ENCODE data around the gene IP6K1.
"Not testable (repeated sequence)": the region's sequence is repeated elsewhere in the genome, so short reads cannot be mapped to it uniquely, and the experiment has no call there.

The IP6K1 gene

DNA sequence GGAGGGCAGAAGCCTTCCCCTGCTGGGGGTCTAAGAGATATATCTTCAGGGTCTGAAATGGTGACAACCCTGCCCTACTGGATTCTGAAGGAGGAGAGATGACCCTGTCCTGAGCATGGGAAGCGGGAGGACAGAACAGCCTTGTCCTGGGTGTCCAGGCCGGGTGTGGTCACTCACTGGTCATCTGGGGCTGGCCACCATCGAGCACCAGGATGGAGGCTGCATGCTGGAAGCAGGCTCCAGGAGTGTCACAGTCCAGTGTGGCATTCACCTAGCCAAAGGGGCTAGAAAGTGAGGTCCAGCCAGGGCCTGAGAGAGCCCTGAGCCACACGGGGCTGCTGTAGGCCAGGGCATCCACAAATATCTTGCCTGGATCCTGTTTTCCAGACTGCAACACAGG is 8.1 kb upstream of the IP6K1 start:
- FAIRE-seq (no peak), DNase-seq (ENCODE audit: low spot score) (no peak)

DNA sequence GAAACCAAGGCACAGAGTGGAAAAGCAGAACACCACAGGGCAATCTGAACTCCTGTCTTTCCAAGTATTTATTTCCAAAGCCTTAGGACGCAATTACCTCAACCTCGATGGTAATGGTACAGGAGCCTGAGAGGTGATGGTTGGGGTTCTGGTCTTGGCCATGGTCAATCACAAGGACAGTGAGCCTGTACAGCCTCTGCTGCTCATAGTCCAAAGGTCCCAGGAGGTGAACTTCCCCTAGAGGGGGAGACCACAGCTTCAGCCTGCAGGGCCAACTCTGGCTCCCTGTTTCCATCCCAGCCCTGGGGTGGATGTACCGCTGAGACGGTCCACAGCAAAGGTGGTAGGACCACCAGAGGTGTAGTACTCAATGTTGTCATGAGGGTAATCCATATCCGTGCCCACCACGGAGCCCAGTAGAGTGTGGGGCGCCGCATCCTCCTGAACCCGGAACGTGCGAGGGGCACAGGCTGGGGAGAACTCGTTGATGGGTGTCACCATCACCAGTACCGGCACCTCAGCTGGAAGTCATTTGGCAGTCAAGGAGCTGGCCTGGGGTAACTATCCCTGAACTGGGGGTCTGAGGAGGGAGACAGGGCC is 7.2 kb upstream of the IP6K1 start:
- DNase-seq (ENCODE audit: low spot score) = no peak
- no peak for FAIRE-seq

DNA sequence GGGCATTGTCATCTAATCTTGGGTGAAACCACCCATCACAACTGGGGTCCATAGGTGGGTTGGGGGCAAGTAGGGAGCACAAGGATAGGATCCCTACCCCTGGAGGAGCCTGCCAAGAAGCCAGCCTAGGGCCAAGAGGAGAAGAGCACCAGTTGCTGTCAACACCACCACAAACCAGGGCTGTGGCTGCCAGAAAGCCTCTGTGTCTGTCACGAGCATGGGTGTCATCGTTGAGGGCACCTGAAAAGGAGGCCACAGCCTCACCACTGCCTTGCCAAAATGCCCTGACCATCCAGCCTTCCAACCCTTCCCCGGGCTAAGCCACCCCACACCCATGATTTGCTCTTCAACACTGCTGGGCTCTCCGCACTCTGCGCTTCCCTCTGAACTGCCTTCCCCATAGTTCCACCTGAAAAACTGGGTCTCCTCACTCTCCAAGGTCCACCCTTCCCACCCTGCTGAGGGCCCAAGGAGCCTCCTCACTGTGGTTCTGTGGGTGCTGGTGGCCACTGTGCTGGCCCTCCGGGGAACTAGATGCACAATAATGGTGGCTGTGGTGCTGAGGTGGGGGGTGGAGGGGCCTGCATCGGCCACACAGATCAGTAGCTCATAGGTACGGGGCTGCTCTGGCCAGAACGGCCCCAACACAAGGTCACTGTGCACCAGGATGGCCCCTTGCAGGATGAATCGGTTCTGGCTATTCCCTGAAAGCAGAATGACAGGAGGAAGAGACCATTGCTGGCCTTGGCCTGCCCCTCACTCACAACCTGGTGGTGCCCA is 6.2 kb upstream of the IP6K1 start:
- FAIRE-seq (no peak), DNase-seq (ENCODE audit: low spot score) (no peak)

DNA sequence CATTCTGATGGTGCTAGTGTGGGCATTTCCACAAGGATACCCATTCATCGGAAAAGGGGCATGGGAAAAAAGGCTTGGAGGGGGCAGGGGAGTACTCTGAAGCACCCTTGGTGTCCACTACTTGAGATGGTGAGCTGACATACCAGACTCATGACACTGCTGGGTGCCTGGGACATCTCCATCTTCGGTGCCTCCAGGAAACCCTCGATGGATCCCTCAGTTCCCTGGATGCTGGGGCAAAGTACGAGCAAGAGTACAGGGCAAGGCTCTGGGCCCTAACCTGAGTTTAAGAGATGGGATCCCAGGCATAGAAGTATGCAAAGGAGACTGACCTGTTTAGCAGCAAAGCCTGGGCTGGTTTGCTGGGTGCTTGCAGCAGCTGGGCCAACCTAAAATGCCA is 5.2 kb upstream of the IP6K1 start:
- DNase-seq (ENCODE audit: low spot score) = no peak
- no peak for FAIRE-seq

DNA sequence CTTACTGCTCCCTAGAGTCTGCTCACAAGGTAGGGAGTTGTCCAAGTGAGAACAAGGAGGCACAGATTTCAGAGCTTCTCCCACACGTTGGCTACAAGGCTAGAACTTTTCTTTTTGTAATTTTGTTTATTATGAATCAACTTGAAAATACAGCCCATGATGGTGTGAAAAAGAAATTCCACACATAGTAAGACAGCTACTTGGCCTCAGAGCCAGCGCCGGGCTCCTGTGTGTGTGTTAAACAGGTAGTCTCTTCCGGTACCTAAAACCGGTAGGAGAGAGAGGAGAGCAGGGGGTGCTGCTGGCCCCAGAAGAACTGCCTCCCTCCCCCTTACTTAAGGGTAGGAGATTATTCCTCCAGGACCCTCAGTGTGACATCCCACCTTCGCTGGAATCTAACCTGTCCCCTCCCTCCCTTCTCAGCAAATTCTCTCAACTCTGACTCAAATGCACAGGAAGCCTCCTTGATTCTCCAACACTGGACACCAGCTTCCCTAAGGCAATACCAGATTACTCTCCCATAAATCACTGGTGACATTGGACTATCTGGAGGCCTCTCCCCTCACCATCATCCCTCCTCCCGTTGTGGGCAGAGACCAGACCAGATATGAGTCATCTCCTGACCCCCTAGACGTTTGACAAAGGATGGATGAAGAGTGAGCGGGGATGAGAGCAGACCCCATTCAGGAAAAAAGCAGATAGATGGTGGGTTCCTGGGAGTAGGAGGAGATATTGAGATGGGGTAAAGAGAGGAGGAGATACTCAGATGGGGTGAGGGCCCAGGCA is 4.5 kb upstream of the IP6K1 start:
- DNase-seq (ENCODE audit: low spot score) (no peak), FAIRE-seq (no peak)

DNA sequence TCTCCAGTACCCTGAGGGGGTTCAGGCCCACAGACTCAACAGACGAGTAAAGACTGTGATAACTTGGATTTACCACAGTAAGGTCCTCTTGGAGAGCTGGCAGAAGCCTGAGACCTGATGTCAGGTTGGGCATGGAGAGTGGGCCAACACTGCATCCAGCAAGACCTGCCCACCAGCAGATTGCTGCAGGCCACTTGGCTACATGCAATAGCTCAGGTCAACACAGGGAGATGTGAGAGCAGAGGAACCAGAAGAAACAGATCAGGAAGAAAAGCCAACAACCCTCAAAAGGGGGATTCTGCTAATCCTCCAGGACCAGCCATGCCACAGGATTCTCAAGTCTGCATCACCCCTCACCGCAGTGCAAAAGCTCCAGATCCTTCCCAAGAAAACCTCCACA is 1.7 kb upstream of the IP6K1 start:
- FAIRE-seq (no peak), DNase-seq (ENCODE audit: low spot score) (no peak)

DNA sequence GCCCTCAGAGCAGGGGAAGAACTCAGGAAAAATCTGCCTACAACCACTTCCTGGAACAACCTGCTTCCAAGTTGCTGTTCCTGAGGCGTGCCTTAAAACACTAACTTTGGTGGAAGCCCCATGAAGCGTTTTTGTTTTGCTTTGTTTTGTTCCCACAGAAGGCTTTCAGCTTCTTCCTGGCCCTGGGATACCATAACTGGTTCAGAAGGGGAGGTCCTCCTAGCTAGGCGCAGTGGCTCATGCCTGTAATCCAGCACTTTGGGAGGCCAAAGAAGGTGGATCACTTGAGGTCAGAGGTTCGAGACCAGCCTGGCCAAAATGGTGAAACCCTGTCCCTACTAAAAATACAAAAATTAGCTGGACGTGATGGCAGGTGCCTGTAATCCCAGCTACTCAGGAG is 1.2 kb upstream of the IP6K1 start:
- FAIRE-seq = no peak
- no peak for DNase-seq (ENCODE audit: low spot score)

DNA sequence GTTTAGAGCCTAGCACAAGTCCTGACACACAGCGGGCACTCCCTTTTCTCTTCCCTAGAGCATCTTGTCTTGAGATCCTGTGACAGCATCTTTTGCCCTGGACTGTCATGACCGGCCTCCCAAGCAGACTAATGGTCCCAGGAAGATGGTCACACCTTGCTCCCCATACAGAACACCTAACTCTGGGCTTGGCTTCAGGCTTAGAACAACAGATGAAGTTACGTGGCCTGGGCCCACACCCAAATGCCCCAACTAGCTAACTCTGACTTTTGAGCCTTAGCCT is 781 bp upstream of the IP6K1 start:
- no peak for DNase-seq (ENCODE audit: low spot score)
- FAIRE-seq = no peak

DNA sequence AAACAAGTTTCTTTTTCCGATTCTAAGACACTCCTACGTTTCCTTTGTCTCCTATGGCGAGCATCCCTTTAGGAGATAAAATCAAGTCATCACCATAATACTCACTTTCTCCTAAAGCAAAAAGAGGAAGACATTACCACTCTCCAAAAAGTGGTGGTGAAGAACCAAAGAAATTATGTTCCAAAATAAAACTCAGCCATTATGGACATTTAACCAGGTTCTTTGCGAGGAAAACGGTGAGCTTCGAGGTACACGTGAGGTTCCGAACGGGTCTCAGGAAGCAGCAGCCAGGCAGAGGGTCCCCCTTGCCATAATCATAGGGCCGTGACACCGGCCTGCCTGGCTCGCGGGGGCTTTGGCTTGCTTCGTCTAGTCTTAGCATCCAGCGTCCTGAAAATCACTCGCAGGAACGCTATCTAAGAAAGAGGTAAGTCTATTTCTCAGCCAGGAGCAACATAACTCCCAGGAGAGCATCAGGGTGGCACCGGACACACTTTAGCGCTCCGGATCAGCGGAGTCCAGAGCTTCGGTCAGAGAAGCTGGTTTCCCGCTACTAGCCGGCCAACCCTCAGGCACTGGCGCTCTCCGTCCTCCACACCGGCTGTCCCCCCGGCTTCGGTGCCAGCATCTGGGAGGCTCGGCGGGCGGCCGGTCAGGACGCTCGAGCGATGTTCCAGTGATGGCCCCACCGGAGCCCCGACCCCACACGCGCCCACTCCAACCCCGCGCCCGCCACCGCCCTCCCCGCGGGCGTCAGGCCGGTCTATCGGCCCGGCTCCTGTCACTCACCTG is 581 bp downstream of the IP6K1 start:
- FAIRE-seq (no peak), DNase-seq (ENCODE audit: low spot score) (no peak)

DNA sequence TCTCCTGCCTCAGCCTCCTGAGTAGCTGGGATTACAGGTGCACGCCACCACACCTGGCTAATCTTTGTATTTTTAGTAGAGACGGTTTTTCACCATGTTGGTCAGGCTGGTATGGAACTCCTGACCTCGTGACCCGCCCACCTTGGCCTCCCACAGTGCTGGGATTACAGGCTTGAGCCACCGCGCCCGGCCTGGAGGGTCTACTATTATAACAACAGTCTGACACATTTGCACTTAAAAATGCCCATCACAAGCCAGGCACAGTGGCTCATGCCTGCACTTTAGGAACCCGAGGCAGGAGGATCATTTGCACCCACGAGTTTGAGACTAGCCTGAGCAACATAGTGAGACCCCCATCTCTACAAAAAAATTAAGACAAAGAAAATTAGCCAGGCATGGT is 4.1 kb downstream of the IP6K1 start:
- DNase-seq (ENCODE audit: low spot score); FAIRE-seq: not testable (repeated sequence)

DNA sequence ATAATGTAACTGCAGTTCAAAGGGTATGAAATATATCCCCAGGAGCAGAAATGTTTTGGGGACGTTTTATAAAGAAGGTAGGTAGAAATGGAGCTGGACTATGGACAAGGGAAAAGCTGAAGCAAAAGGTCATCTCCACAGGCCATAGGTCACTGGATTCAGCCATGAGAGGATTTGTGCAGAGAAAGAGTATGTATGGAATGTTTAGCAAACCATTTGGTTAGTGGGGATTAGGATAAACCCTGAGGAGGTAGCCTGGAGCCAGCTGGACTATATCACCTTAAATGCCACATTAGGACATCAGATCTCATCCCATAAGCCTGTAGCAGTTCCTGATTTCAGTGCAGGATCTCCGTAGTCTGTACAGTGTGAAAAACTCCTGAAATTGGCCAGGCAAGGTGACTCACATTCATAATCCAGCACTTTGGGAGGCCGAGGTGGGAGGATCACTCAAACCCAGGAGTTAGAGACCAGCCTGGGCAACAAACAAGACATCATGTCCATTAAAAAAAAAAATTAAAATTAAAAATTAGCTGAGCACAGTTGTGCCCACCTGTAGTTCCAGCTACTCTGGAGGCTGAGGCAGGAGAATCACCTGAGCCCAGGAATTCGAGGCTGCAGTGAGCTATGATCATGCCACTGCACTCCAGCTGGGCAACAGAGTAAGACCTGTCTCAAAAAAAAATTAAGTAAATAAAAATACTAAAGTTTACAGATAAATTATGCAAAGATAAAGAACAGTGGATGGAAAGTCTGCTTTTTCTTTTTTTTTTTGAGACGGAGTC is 4.7 kb downstream of the IP6K1 start:
- FAIRE-seq (no peak), DNase-seq (ENCODE audit: low spot score) (no peak)

DNA sequence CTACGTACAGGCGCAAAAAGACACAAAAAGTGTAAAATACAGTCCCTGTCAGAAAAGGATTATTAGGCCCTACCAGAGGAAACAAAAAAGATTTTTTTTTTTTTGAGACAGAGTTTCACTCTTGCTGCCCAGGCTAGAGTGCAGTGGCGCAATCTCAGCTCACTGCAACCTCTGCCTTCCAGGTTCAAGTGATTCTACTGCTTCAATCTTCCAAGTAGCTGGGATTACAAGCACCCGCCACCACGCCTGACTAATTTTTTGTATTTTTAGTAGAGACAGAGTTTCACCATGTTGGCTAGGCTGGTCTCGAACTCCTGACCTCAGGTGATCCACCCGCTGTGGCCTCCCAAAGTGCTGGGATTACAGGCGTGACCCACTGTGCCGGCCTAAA is 5.4 kb downstream of the IP6K1 start:
- DNase-seq (ENCODE audit: low spot score); FAIRE-seq: not testable (repeated sequence)

DNA sequence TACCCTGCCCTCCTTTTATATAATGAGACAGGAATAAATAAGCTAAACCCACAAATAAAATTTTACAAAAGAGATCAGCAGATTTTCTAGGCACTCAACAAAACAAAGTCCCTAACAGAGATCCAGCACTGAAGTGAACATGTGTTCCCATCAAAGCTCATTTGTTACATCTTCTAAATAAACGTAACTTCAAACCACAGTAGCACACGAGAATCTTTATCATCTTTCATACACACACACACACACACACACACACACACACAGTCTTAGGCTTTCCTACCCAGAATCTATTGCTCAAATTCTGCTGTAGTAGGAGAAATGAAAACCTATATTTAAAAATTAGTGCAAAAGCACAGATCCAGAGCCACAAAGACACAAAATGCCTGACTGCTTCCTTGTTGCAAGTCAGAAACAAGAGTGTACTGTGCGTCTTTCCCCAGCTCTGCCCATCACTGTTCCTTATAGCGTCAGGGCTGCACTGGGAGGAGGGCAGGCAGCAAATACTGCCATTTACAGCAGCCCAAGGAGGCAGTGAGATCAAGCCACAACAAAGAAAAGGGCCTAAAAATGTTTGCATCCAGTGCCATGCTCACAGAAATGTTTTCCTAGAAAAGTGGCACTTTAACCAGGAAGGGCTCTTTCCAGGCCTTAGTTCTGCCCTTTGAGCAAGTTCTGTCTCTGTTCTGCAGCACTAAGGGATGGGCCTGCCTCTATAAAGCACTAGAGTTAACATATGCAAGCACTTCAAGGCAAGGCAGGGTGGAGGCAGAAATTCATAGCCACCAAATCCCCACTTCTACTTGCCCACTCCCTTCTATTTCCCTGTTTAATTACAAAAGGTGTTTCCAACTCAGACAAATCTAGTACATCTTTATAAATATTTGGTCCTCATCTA is 6.0 kb downstream of the IP6K1 start:
- FAIRE-seq = no peak
- no peak for DNase-seq (ENCODE audit: low spot score)

DNA sequence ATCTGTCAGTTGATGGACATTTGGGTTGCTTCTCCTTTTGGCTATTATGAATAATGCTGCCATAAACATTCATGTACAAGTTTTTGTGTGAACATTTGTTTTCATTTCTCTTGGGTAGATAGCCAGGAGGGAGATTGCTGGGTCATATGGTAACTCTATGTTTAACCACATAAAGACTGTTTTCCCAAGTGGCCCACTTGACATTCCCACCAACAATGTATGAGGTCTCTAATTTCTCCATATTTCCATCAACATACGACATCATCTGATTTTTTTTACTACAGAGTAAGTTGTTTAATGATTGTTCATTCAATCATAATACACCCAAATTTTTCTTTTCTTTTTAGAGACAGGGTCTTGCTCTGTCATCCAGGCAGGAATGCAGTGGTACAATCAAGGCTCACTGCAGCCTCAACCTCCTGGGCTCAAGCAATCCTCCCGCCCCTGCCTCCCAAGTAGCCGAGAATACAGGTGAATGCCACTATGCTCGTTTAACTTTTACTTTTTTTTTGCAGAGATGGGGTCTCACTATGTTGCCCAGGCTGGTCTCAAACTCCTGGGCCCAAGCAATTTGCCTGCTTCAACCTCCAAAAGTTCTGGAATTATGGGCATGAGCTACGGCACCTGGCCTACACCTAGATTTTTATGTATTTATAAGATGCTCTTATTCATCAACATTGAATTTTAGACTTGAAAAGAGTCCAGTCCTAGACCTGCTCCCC is 6.8 kb downstream of the IP6K1 start:
- FAIRE-seq = no peak
- DNase-seq (ENCODE audit: low spot score) = no peak

DNA sequence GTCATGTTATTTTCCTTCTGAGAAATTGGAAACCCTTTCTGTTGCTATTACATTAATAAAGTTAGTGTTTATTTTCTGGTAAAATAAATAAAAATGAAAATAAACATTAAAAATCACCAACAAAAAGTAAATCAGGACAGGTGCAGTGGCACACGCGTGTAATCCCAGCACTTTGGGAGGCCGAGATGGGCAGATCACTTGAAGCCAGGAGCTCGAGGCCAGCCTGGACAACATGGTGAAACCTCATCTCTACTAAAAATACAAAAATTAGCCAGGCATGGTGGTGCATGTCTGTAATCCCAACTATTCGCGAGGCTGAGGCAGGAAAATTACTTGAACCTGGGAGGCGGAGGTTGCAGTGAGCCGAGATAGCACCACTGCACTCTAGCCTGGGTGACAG is 10.2 kb downstream of the IP6K1 start:
- FAIRE-seq; DNase-seq (ENCODE audit: low spot score): not testable (repeated sequence)

DNA sequence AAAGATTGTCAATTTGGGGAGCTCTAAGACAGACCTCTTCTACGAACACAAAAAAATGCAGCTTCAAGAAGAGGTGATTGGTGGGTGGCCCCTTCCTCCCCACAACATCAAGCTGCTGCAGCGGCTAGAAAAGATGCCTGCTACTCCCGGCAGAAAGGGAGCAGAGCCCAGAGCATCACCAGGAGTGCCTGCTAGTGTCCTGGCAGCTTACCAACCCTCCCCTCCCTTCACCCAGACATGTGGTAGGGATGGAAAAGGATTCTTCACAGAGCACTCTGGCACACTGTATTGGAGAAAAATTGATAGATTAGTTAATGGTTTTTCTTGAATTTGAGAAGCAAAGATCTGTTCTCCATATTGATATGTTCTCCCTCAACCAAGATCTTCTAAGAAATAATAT is 10.8 kb downstream of the IP6K1 start:
- FAIRE-seq = no peak
- DNase-seq (ENCODE audit: low spot score) = no peak

DNA sequence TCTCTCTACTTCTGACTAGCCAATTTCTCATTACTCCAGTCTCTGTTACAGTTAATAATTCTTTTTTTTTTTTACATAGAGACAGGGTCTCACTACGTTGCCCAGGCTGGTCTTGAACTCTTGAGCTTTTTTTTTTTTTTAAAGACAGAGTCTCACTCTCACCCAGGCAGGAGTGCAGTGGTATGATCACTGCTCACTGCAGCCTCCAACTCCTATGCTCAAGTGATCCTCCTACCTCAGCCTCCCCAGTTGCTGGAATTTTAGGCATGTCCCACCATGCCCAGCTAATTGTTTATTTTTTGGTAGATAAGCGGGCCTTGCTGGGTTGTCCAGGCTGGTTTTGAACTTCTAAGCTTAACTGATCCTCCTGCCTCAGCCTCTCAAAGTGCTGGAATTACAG is 13.6 kb downstream of the IP6K1 start:
- no peak for DNase-seq (ENCODE audit: low spot score)
- no peak for FAIRE-seq

DNA sequence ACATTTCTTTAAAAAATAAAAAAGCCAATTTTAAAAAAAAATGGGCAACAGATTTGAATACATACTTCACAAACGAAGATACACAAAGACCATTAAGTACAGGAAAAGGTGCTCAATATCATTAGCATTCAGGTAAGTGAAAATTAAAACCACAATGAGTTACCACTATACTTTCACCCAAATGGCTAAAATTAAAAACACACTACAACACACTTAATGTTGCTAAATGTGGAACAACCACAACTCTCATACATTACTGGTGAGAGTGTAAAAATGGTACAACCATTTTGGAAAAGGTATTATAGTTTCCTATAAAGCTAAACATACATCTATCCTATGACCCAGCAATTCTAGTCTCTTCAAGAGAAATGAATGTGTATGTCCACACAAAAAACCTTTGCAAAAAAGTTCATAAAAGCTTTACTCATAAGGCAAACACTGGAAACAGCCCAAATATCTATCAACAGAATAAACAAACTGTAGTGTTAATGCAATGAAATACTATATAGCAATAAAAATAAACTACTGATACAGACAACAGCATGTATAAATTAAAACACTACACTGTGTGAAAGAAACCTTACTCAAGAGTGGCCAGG is 14.9 kb downstream of the IP6K1 start:
- FAIRE-seq (no peak), DNase-seq (ENCODE audit: low spot score) (no peak)

DNA sequence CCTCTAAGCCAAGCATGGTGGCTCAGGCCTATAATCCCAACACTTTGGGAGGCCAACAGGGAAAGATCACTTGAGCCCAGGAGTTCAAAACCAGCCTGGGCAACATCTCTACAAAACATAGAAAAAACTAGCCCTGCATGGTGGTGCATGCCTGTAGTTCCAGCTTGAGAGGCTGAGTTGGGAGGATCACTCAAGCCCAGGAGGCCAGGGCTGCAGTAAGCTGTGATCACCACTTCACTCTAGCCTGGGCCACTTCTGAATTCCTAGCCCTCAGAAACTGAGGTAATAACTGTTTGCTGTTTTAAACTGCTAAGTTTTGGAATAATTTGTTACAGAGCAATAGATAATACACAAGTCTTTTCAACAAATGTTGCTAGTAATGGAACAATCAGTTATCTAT is 16.4 kb downstream of the IP6K1 start:
- DNase-seq (ENCODE audit: low spot score) (no peak), FAIRE-seq (no peak)
